NOMO-1 treated with dmso at 0.1 percent for 144 hours (cell line): Measurements from ENCODE around the gene DYNLL1.

ENCODE experiments used
- DNase-seq: peaks from one replicate; lab custom pipeline; 2025; ENCODE audit not compliant: unreplicated experiment; lab: John Stamatoyannopoulos, UW

Gene DYNLL1

GRCh38 chr12:120546050-120546386 lies 50.1 kb downstream of the DYNLL1 start:
- no peak for DNase-seq
